Osteoblast (primary cell): ENCODE results near the gene FAM149A. TPM values are rescaled to one million over a fixed set of nuclear protein-coding genes. Genes with fewer than 3 reads are reported as not detected.

ENCODE experiments used
- DNase-seq: peaks from one replicate; pipeline ENCODE4 v3.0.0; 2011; ENCODE audit warnings: low spot score, mixed read lengths; ENCODE audit not compliant: insufficient read length; ENCODE audit errors: missing footprints
- H2AFZ ChIP-seq: 2 replicates; pipeline ENCODE4 v1.6.0; 2011; ENCODE audit warnings: mild to moderate bottlenecking, low read length
- H3K27ac ChIP-seq: 2 replicates; pipeline ENCODE4 v1.5.1; 2011; ENCODE audit warnings: mild to moderate bottlenecking, low read depth, low read length, moderate library complexity
- H3K27me3 ChIP-seq: 2 replicates; pipeline ENCODE4 v1.6.0; 2012; ENCODE audit warnings: mild to moderate bottlenecking, control low read depth, inconsistent platforms, low read length, moderate library complexity; ENCODE audit not compliant: insufficient read depth
- H3K36me3 ChIP-seq: 2 replicates; pipeline ENCODE4 v1.5.1; 2011; ENCODE audit warnings: mild to moderate bottlenecking, low read length, control low read depth, moderate library complexity; ENCODE audit not compliant: insufficient read depth
- H3K4me1 ChIP-seq: 2 replicates; pipeline ENCODE4 v1.5.1; 2011; ENCODE audit warnings: mild to moderate bottlenecking, low read length, control low read depth, moderate library complexity; ENCODE audit not compliant: insufficient read depth
- H3K4me2 ChIP-seq: 2 replicates; pipeline ENCODE4 v1.6.0; 2011; ENCODE audit warnings: mild to moderate bottlenecking, low read length; ENCODE audit not compliant: insufficient read depth
- H3K4me3 ChIP-seq: fragments of 200-600 bp; sonication (generic); 3 replicates; pipeline ENCODE4 v1.5.1; 2012; ENCODE audit warnings: mild to moderate bottlenecking, low read length, inconsistent platforms; ENCODE audit not compliant: insufficient read depth
- H3K79me2 ChIP-seq: 2 replicates; pipeline ENCODE4 v1.6.0; 2012; ENCODE audit warnings: mild to moderate bottlenecking, low read length, control low read depth, inconsistent platforms; ENCODE audit not compliant: insufficient read depth
- H3K9me3 ChIP-seq: 2 replicates; pipeline ENCODE4 v1.5.1; 2011; ENCODE audit warnings: low read depth, low read length, control low read depth
- H4K20me1 ChIP-seq: 2 replicates; pipeline ENCODE4 v1.6.0; 2012; ENCODE audit warnings: mild to moderate bottlenecking, low read length, control low read depth; ENCODE audit not compliant: insufficient read depth
- CTCF ChIP-seq: IDR thresholded peaks from 2 replicates; pipeline ENCODE4 v1.5.1; 2011; ENCODE audit warnings: mild to moderate bottlenecking, low read depth, low read length, moderate library complexity; ENCODE audit errors: extremely low read depth
- total RNA-seq: library from RNA; depleted of rRNA; stranded (reverse); fragments of >200 nt; gene quantifications from 2 replicates; pipeline ENCODE4 v1.2.3, GENCODE V29; 2012

Gene FAM149A
- total RNA-seq, 1 donor: 3.3 TPM

GRCh38 chr4:186081202-186081807 is 23.2 kb upstream of the FAM149A start:
- Histone ChIP-seq H2AFZ (no peak overlapping the region), H3K4me3 (no peak overlapping the region), H3K27me3 (no peaks in the 10 kb centered on the region), H3K4me2 (no peak overlapping the region), H3K9me3 (no peaks in the 10 kb centered on the region), H3K4me1 (no peaks in the 10 kb centered on the region), H4K20me1 (no peaks in the 10 kb centered on the region), H3K79me2 (no peaks in the 10 kb centered on the region), H3K27ac (no peak overlapping the region), H3K36me3 (no peaks in the 10 kb centered on the region)
- no peak for DNase-seq
- no peak for TF ChIP-seq CTCF

- Histone ChIP-seq H4K20me1 (no peaks in the 10 kb centered on the region), H3K36me3 (no peaks in the 10 kb centered on the region), H3K9me3 (no peaks in the 10 kb centered on the region), H3K4me3 (no peak overlapping the region), H3K79me2 (no peaks in the 10 kb centered on the region), H3K27me3 (no peaks in the 10 kb centered on the region), H3K27ac (no peak overlapping the region), H3K4me2 (no peak overlapping the region), H2AFZ (no peak overlapping the region), H3K4me1 (no peaks in the 10 kb centered on the region)
- no peak for DNase-seq
- no peak for TF ChIP-seq CTCF
These were observed 22.3 kb upstream of the FAM149A start for GRCh38 chr4:186082221-186082620.

GRCh38 chr4:186088523-186088922 is 16.0 kb upstream of the FAM149A start:
- no peak overlapping the region for H3K4me3 ChIP-seq
- H3K27me3 ChIP-seq: no peaks in the 10 kb centered on the region
- H3K79me2 ChIP-seq: no peaks in the 10 kb centered on the region
- H3K36me3 ChIP-seq: no peaks in the 10 kb centered on the region
- H3K4me1 ChIP-seq: no peaks in the 10 kb centered on the region
- no peak overlapping the region for H3K4me2 ChIP-seq
- H4K20me1 ChIP-seq: no peaks in the 10 kb centered on the region
- no peak overlapping the region for H3K27ac ChIP-seq
- H3K9me3 ChIP-seq: no peaks in the 10 kb centered on the region
- DNase-seq: no peak
- TF ChIP-seq CTCF: no peak
- no peak overlapping the region for H2AFZ ChIP-seq

- H3K79me2 ChIP-seq: no peaks in the 10 kb centered on the region
- H3K27me3 ChIP-seq: peaks cover 7% of the 10 kb centered on the region
- no peak overlapping the region for H3K4me2 ChIP-seq
- no peaks in the 10 kb centered on the region for H3K4me1 ChIP-seq
- H2AFZ ChIP-seq: no peak overlapping the region
- H3K9me3 ChIP-seq: no peaks in the 10 kb centered on the region
- no peak overlapping the region for H3K27ac ChIP-seq
- no peak for DNase-seq
- TF ChIP-seq CTCF: no peak
- no peaks in the 10 kb centered on the region for H4K20me1 ChIP-seq
- H3K36me3 ChIP-seq: no peaks in the 10 kb centered on the region
- H3K4me3 ChIP-seq: no peak overlapping the region
These were observed 12.2 kb upstream of the FAM149A start for GRCh38 chr4:186092296-186092695.
